DOHH2 (cell line): ENCODE results near the gene DCUN1D3.

Source experiments
- EZH2phosphoT487 ChIP-seq: fragments of 200-600 bp; sonication (generic); IDR thresholded peaks from 2 replicates; pipeline ENCODE4 v1.6.1; 2017; ENCODE audit warnings: borderline replicate concordance, mild to moderate bottlenecking, antibody characterized with exemption, low read length, moderate library complexity, mixed read lengths
- TF ChIP-seq, protein P1 (sequence below): fragments of 200-600 bp; sonication (generic); IDR thresholded peaks from one replicate; pipeline ENCODE4 v1.5.1; 2014; ENCODE audit warnings: antibody characterized with exemption, mild to moderate bottlenecking, low read depth, low read length; ENCODE audit not compliant: poor library complexity, severe bottlenecking

GRCh38 chr16:20903899-20904506 lies 3.8 kb upstream of the DCUN1D3 start:
- TF ChIP-seq, protein P1, sequence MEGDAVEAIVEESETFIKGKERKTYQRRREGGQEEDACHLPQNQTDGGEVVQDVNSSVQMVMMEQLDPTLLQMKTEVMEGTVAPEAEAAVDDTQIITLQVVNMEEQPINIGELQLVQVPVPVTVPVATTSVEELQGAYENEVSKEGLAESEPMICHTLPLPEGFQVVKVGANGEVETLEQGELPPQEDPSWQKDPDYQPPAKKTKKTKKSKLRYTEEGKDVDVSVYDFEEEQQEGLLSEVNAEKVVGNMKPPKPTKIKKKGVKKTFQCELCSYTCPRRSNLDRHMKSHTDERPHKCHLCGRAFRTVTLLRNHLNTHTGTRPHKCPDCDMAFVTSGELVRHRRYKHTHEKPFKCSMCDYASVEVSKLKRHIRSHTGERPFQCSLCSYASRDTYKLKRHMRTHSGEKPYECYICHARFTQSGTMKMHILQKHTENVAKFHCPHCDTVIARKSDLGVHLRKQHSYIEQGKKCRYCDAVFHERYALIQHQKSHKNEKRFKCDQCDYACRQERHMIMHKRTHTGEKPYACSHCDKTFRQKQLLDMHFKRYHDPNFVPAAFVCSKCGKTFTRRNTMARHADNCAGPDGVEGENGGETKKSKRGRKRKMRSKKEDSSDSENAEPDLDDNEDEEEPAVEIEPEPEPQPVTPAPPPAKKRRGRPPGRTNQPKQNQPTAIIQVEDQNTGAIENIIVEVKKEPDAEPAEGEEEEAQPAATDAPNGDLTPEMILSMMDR, result no peak
- TF ChIP-seq EZH2phosphoT487, result no peak
